HG02840 (cell line): ENCODE results near the gene DMXL1.
"Not testable (repeated sequence)": the region's sequence is repeated elsewhere in the genome, so short reads cannot be mapped to it uniquely, and the experiment has no call there.

Experiments
- ATAC-seq: cut with Tn5 transposase; IDR thresholded peaks from one replicate; pipeline ENCODE4 v1.9.1; 2021; ENCODE audit warnings: mild to moderate bottlenecking, moderate library complexity, moderate number of reproducible peaks; ENCODE audit not compliant: unreplicated experiment, low FRiP score

The DMXL1 gene

DNA sequence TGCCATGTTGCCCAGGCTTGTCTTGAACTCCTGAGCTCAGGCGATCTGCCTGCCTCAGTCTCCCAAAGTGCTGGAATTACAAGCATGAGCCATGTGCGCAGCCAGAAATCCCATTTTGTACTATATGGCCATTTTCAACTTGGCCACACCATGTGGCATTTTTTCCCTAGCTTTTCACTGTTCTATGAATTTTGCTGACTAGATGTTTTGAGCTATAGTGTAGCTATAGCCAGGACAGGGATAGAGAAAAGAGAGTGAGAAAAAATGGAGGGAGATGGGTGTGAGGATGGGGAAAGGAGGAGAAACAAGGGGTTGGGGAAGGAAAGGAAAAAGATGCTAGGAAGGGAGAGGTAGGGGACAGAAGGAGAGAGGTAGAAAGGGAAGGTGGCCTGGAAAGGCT, 46.4 kb downstream of the DMXL1 start:
- ATAC-seq: no peak

DNA sequence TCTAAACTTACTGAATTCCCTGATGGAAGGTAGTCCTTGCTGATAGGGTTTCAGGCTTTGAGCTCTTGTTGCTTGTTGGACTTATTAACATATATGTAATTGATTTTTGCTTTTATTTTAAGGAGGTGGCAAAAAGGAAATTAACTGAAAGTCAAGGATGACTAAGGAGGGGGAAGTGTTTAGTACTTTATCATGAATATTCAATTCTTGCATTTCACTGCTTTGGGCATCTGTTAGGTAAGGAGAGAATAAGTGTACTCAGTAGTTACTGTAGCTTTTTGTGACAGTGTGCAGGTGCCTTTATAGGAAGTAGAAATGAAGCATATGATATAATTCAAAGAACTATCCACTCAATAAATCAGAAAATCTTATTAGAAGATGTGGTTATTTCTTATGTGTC, 47.1 kb downstream of the DMXL1 start:
- no peak for ATAC-seq

DNA sequence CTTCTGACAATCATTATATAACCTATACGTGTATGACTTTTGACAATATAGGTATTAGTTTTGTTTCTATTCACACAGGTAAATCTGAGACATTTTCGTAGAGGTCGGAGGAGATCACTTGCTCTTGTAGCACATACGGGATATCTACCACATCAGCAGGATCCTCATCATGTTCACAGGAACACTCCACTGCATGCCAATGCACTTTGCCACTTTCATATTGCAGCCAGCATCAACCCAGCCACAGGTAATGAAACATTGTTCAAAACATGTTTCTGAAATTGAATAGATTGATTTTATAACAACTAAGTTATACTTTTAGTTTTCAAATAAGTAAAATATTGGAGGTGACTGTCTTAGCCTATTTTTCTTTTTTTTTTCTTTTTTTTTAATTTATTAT, 50.0 kb downstream of the DMXL1 start:
- ATAC-seq: no peak

DNA sequence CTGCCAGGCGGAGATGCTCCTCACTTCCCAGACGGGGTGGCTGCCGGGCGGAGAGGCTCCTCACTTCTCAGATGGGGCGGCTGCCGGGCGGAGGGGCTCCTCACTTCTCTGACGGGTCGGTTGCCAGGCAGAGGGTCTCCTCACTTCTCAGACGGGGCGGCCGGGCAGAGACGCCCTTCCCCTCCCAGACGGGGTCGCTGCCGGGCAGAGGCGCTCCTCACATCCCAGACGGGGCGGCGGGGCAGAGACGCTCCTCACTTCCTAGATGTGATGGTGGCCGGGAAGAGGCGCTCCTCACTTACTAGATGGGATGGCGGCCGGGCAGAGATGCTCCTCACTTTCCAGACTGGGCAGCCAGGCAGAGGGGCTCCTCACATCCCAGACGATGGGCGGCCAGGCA, 51.6 kb downstream of the DMXL1 start:
- not testable (repeated sequence) for ATAC-seq

- no peak for ATAC-seq
These were observed 52.4 kb downstream of the DMXL1 start for GRCh38 chr5:119123280-119123679.

DNA sequence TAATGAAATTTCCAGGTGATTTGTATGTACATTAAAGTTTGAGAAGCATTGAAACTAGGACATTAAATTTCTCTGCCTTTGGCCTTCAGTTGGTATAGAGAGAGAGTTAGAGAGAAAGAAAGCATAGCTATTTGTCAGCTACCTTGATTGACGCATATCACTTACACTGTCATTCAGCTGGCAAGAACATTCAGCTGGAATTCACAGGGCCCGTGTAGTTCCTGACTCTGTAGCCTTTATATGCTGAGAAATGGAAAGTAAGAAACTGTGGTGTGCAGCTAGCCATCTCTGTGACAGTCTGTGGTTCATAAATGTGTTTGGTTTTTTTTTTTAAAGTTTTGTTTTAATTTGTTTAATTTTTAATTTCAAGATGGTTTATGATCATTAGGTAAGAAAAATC, 58.9 kb downstream of the DMXL1 start:
- no peak for ATAC-seq

GRCh38 chr5:119131530-119132304, 60.8 kb downstream of the DMXL1 start:
- no peak for ATAC-seq

GRCh38 chr5:119135743-119136142, 64.9 kb downstream of the DMXL1 start:
- not testable (repeated sequence) for ATAC-seq

DNA sequence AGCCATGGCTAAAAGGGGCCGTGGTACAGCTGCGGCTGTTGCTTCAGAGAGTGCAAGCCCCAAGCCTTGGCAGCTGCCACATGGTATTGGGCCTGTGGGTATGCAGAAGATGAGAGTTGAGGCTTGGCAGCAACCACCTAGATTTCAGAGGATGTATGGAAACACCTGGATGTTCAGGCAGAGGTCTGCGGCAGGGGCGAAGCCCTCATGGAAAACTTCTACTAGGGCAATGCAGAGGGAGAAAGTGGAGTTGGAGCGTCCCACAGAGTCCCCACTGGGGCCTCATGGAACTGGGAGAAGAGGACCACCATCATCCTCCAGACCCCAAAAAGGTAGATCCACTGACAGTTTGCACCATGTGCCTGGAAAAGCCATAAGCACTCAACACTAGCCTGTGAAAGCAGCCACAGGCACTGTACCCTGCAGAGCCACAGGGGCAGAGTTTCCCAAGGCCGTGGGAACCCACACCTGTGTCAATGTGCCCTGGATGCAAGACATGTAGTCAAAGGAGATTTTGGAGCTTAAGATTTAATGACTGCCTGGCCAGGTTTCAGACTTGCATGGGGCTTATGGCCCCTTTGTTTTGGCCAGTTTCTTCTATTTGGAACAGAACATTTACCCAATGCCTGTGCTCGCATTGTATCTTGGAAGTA, 65.9 kb downstream of the DMXL1 start:
- no peak for ATAC-seq

DNA sequence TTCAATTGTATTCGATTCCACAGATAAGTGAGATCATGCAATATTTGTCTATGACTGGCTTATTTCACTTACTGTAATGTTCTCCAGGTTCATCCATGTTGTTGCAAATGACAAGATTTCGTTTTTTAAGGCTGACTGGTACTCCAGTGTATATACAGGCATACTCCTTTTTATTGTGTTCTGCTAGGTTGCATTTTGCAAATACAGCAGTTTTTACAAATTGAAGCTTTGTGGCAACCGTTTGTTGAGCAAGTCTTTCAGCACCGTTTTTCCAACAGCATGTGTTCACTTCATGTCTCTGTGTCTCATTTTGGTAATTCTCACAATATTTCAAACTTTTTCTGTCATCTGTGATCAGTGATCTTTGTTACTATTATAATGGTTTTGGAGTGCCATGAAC, 82.7 kb downstream of the DMXL1 start:
- no peak for ATAC-seq

GRCh38 chr5:119158144-119158543, 87.3 kb downstream of the DMXL1 start:
- no peak for ATAC-seq

GRCh38 chr5:119161430-119161829, 90.5 kb downstream of the DMXL1 start:
- ATAC-seq: no peak

GRCh38 chr5:119166026-119166425, 95.1 kb downstream of the DMXL1 start:
- ATAC-seq: no peak

GRCh38 chr5:119168401-119168800, 97.5 kb downstream of the DMXL1 start:
- no peak for ATAC-seq

DNA sequence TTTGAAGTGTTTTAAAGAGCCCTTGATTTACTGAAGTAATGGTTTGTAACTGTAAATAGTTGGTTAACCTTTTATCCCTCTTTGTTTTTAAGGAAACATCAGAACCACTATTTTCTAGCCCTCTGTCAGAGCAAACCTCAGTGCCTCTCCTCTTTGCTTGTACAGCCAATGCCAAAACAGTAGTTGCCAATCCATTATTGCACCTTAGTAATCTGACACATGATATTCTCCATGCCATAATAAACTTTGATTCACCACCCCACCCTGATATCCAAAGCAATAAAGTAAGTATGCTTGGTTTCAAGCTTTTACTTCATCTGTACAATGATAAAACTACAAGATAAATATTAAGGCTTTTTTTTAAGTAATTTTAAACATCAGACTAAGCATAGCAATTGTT, 100.8 kb downstream of the DMXL1 start:
- ATAC-seq: no peak

DNA sequence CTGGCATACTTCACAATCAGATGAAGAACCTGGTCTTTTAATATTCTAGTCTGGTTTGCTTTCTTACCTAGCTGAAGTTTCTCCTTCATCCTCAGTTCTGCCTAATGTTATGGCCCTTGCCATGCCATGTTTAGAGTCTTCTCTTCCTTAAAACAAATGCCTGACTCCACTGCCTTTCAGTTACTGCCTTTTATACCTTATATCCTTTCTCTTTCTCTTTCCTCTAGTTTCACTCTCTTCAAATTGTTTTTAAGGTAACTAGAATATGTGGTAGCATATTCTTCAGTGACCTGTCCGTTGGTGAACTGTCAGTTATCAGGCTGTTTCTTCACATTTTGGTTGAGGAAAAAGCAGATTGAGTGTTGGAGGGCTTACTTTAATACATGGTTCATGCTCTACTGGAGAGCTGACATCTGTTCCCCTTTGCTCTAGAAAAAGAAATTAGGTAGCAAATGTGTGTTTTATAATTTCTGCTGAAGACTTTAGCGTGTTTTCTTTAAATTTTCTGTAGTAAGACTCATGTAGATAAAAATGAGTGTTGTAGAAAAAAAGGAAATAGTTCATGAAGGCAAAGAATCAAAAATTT, 103.8 kb downstream of the DMXL1 start:
- no peak for ATAC-seq

DNA sequence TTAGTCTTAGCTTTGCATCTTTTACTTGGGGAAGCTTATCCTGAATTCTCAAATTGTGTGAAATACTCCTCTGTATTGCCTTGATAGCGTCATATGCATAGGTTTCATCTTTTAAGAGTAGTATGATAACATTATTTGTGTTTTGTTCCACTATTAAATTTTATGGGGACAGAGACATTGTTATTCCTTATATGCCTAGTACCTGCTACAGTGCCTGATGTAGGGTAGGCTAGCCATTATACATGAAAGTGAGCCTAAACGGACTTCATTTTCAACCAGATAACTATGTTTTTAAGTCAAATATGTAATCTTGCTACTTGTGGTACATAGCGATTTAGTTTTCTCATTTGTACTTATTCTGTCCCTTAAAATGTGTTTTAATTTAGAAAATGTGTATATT, 105.9 kb downstream of the DMXL1 start:
- ATAC-seq: no peak

DNA sequence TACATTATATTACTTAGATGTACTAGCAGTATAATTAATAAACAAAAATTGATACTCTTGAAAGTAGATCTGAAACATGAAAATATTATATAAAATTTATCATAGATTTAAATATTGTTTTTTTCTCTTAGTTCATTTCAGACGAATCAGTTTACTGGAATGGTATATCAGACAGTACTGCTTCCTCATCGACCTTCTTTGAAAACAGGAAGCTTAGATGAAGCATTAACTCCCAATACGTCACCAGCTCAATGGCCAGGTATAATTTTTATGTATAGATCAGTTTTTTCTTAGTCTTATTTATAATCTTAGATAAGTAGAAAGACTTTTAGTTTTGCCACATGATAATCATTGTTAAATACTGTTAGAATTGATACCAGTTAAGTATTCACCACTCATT, 106.3 kb downstream of the DMXL1 start:
- no peak for ATAC-seq

DNA sequence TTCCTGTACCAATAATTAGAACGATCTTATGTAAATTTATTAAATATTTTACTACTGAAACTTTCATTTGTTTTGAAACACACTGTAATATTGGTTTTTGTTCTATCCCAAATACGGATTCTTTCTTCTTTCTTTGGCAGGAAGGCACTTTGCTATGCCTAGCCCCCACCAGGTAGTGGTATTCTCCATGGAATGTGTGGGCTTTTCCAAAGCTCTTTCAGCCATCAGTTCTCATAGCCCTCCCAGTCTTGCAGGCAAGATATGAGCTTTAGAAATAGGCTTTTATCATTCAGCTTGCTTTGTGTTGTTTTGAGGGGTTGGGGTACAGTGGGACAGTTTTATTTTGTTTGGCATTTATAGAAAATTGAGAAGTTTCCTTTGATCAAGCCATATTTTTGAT, 107.5 kb downstream of the DMXL1 start:
- no peak for ATAC-seq

DNA sequence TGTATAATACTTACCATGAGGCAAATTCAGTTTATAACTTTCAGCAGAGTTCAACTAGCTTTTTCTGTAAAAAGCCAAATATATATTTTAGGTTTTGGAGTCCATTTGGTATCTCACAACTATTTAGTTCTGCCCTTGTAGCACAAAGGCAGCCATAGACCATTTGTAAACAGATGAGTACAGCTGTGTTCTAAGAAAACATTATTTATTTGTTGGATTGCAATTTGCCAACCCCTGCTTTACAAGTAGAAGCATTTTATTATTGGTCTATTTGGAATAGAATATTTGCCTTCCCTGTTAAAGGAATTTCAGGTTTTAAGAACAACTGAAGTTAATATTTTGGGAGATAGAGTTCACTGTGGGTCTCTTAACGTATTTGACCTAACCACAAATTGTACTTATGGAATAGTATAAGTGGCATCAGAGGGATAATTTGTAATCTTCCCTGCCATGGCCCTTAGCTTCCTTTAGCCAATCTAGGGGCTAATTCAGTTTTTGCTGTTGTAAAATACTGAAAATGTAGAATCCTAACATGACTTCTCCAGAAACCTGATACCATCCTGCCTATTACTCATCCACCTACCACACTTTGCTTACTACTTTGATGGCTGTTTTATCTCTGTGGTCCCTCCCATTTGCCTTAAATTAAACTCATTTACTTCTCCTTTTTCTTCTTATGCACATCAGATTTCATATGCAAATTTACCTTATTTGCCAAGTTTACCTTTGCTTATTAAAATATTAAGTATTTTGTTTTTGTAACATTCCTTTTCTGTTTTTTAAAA, 109.2 kb downstream of the DMXL1 start:
- ATAC-seq: no peak

GRCh38 chr5:119185512-119185911, 114.6 kb downstream of the DMXL1 start:
- ATAC-seq: not testable (repeated sequence)
